GM12878 (cell line): ENCODE results near the gene RNF11. TPM values are rescaled to one million over a fixed set of nuclear protein-coding genes. Genes with fewer than 3 reads are reported as not detected.

ENCODE experiments used
- ATAC-seq: fragments of 200-7000 bp; cut with Tn5 transposase; 3 replicates; pipeline ENCODE4 v1.9.1; 2020; ENCODE audit warnings: mild to moderate bottlenecking, moderate library complexity
- BruUV-seq: library from RNA; stranded (reverse); fragments of 400-500 nt; replicated peaks from 2 replicates; lab custom pipeline; 2021; lab: Mats Ljungman, UMichigan
- CTCF ChIA-PET: fragments of 300-600 bp; sonication (Branson Sonifier 250); formaldehyde crosslinking; extraction: SDS; loops from one replicate; lab custom pipeline; 2021; ENCODE audit warnings: inconsistent platforms; lab: Yijun Ruan, JAX
- POLR2A ChIA-PET: fragments of 350-600 bp; formaldehyde crosslinking; extraction: SDS; loops from one replicate; lab custom pipeline; 2021; ENCODE audit warnings: inconsistent platforms; lab: Charles Lee
- RAD21 ChIA-PET: fragments of 300-600 bp; sonication (Branson Sonifier 250); formaldehyde crosslinking; loops from one replicate; lab custom pipeline; 2023; ENCODE audit warnings: antibody characterized with exemption; ENCODE audit not compliant: unreplicated experiment; lab: Charles Lee
- SMC1A ChIA-PET: fragments of 300-600 bp; sonication (Branson Sonifier 250); formaldehyde crosslinking; loops from one replicate; lab custom pipeline; 2023; ENCODE audit not compliant: unreplicated experiment, uncharacterized antibody; lab: Charles Lee
- DNase-seq: peaks from one replicate; pipeline ENCODE4 v3.0.0-alpha.2; 2011; ENCODE audit warnings: low read depth, low spot score
- FAIRE-seq: peaks from 3 replicates; lab custom pipeline; 2011; peaks lifted over from hg19 to GRCh38; lab: Jason Lieb, UNC
- H2AFZ ChIP-seq: 2 replicates; pipeline ENCODE4 v1.6.0; 2011; ENCODE audit warnings: low read depth, low read length, control low read depth; ENCODE audit not compliant: control insufficient read depth
- H3K27ac ChIP-seq: 2 replicates; pipeline ENCODE4 v1.5.1; 2011; ENCODE audit warnings: control low read depth; ENCODE audit not compliant: control insufficient read depth, insufficient read depth
- H3K27me3 ChIP-seq, 2 experiments: replicated peaks in 1 of 2; 2 replicates each; pipeline versions ENCODE4 v1.6.0 to v1.6.1; 2011; ENCODE audit warnings: low read length in 1 of 2; ENCODE audit not compliant: control insufficient read depth in 2 of 2, insufficient read depth in 2 of 2
- H3K36me3 ChIP-seq, 2 experiments: 2 replicates each; pipeline ENCODE4 v1.5.1; 2011; ENCODE audit warnings: low read length in 1 of 2; ENCODE audit not compliant: control insufficient read depth in 2 of 2, insufficient read depth in 2 of 2
- H3K4me1 ChIP-seq: 2 replicates; pipeline ENCODE4 v1.6.1; 2011; ENCODE audit warnings: mild to moderate bottlenecking, low read length, moderate library complexity, mixed read lengths; ENCODE audit not compliant: control insufficient read depth, insufficient read depth
- H3K4me2 ChIP-seq: 2 replicates; pipeline ENCODE4 v1.6.0; 2011; ENCODE audit warnings: control low read depth; ENCODE audit not compliant: control insufficient read depth, insufficient read depth
- H3K4me3 ChIP-seq: fragments of 200-600 bp; sonication (generic); 2 replicates; pipeline ENCODE4 v1.5.1; 2016
- H3K79me2 ChIP-seq: 2 replicates; pipeline ENCODE4 v1.6.0; 2011; ENCODE audit warnings: low read length; ENCODE audit not compliant: control insufficient read depth, insufficient read depth
- H3K9ac ChIP-seq: 2 replicates; pipeline ENCODE4 v1.8.0; 2011; ENCODE audit warnings: low read length, control low read depth, mixed read lengths; ENCODE audit not compliant: control insufficient read depth, insufficient read depth
- H3K9me3 ChIP-seq: replicated peaks from 3 replicates; pipeline ENCODE4 v1.5.1; 2011; ENCODE audit warnings: mild to moderate bottlenecking, low read length; ENCODE audit not compliant: control insufficient read depth, insufficient read depth
- H4K20me1 ChIP-seq: 2 replicates; pipeline ENCODE4 v1.6.0; 2011; ENCODE audit not compliant: control insufficient read depth, insufficient read depth
- BHLHE40 ChIP-seq, 2 experiments: fragments of 450-650 bp in 1 of 2; IDR thresholded peaks; 2 replicates each; pipeline ENCODE4 v1.6.1; 2011 to 2017; ENCODE audit warnings: low read depth in 2 of 2, borderline replicate concordance in 1 of 2, improper control_type of control experiment in 1 of 2, low read length in 1 of 2, mild to moderate bottlenecking in 1 of 2
- CREB1 ChIP-seq: IDR thresholded peaks from 2 replicates; pipeline ENCODE4 v1.6.1; 2012; ENCODE audit warnings: low read depth, mild to moderate bottlenecking, inconsistent platforms
- EED ChIP-seq: sonication (generic); IDR thresholded peaks from 2 replicates; pipeline ENCODE4 v1.6.1; 2016; ENCODE audit warnings: antibody characterized with exemption, low read depth
- FOXM1 ChIP-seq: IDR thresholded peaks from 2 replicates; pipeline ENCODE4 v1.6.1; 2012; ENCODE audit warnings: low read depth, mild to moderate bottlenecking, inconsistent platforms, low read length, moderate library complexity
- JUND ChIP-seq: IDR thresholded peaks from 2 replicates; pipeline ENCODE4 v1.6.1; 2012; ENCODE audit warnings: low read depth, mild to moderate bottlenecking, low read length, improper control_type of control experiment, moderate library complexity
- KLF5 ChIP-seq: fragments of 450-650 bp; IDR thresholded peaks from 2 replicates; pipeline ENCODE4 v1.6.1; 2014; ENCODE audit warnings: mild to moderate bottlenecking; ENCODE audit not compliant: partially characterized antibody
- LARP7 ChIP-seq: fragments of 450-650 bp; IDR thresholded peaks from 2 replicates; pipeline ENCODE4 v1.6.1; 2017; ENCODE audit warnings: mild to moderate bottlenecking
- MEF2A ChIP-seq: IDR thresholded peaks from 2 replicates; pipeline ENCODE4 v1.6.1; 2011; ENCODE audit warnings: low read depth, mild to moderate bottlenecking, low read length, moderate library complexity; ENCODE audit not compliant: insufficient read depth
- MEF2B ChIP-seq: fragments of 450-650 bp; IDR thresholded peaks from 2 replicates; pipeline ENCODE4 v1.6.1; 2018; ENCODE audit warnings: mild to moderate bottlenecking, moderate library complexity; ENCODE audit not compliant: partially characterized antibody, poor library complexity, severe bottlenecking
- MTA3 ChIP-seq: IDR thresholded peaks from 2 replicates; pipeline ENCODE4 v1.6.1; 2012; ENCODE audit warnings: low read length, inconsistent platforms, borderline replicate concordance
- MXI1 ChIP-seq: fragments of 150-350 bp; IDR thresholded peaks from 2 replicates; pipeline ENCODE4 v1.6.1; 2011; ENCODE audit warnings: low read depth, mild to moderate bottlenecking, inconsistent platforms, low read length, improper control_type of control experiment
- NBN ChIP-seq: fragments of 450-650 bp; IDR thresholded peaks from 2 replicates; pipeline ENCODE4 v1.6.1; 2016
- NR2C2 ChIP-seq: IDR thresholded peaks from 2 replicates; pipeline ENCODE4 v1.6.1; 2011; ENCODE audit warnings: borderline replicate concordance, low read depth; ENCODE audit not compliant: control insufficient read depth, insufficient read length
- POLR2AphosphoS5 ChIP-seq: IDR thresholded peaks from 2 replicates; pipeline ENCODE4 v1.6.1; 2011; ENCODE audit warnings: mild to moderate bottlenecking, low read length, inconsistent platforms
- RAD21 ChIP-seq: IDR thresholded peaks from 2 replicates; pipeline ENCODE4 v1.6.1; 2011; ENCODE audit warnings: mild to moderate bottlenecking, low read depth, low read length, moderate library complexity; ENCODE audit not compliant: insufficient read depth
- RCOR1 ChIP-seq: conservative IDR thresholded peaks from 2 replicates; pipeline ENCODE4 v1.6.1; 2012; ENCODE audit warnings: low read depth, low read length, improper control_type of control experiment
- RUNX3 ChIP-seq: IDR thresholded peaks from 2 replicates; pipeline ENCODE4 v1.6.1; 2012; ENCODE audit warnings: low read length, inconsistent platforms
- SRF ChIP-seq, 2 experiments: IDR thresholded peaks; 2 replicates each; pipeline ENCODE4 v1.6.1; 2011; ENCODE audit warnings: low read depth in 2 of 2, low read length in 2 of 2, mild to moderate bottlenecking in 1 of 2, moderate library complexity in 1 of 2
- ZBTB33 ChIP-seq: fragments of 450-650 bp; IDR thresholded peaks from 2 replicates; pipeline ENCODE4 v1.6.1; 2017; ENCODE audit warnings: mild to moderate bottlenecking
- ZSCAN29 ChIP-seq: fragments of 450-650 bp; IDR thresholded peaks from 2 replicates; pipeline ENCODE4 v1.6.1; 2017; ENCODE audit warnings: mild to moderate bottlenecking, moderate library complexity
- WGBS: methylation state at CpG from one replicate; pipeline ENCODE4 v1.1.6; 2016; ENCODE audit warnings: low lambda C conversion rate; ENCODE audit not compliant: insufficient replicate concordance, insufficient coverage; ENCODE audit errors: missing lambda C conversion rate; 5-methylcytosine and 5-hydroxymethylcytosine counted together
- in situ Hi-C: fragments of 300-500 bp; cut with MboI; formaldehyde crosslinking; loops from 9 replicates; pipeline ENCODE4 v1.14.3; 2018; ENCODE audit warnings: mixed read lengths
- intact Hi-C: fragments of 100-400 bp; cut with micrococcal nuclease; formaldehyde crosslinking; loops from one replicate; pipeline ENCODE4 v1.14.2; 2022; ENCODE audit not compliant: unreplicated experiment
- polyA plus RNA-seq, 11 experiments: library from polyadenylated mRNA; depleted of rRNA in 4 of 11; unstranded in 6 of 11; stranded (reverse) in 5 of 11; fragments of >200 nt; fragmentation: Nextera tagmentation in 4 of 11; fragmentation: Illumina TruSeq in 1 of 11; extraction: Ambion mirVana in 4 of 11; extraction: Trizol in 1 of 11; gene quantifications; 1 replicate in 1 of 11; 2 replicates in 10 of 11; pipeline versions ENCODE4 v1.2.1 to v1.2.3, GENCODE V29; 2011 to 2016; ENCODE audit warnings: inconsistent platforms in 2 of 11, missing spikeins in 2 of 11, low read depth in 1 of 11
- total RNA-seq, 4 experiments: library from RNA; depleted of rRNA in 3 of 4; stranded (reverse); fragments of >200 nt in 3 of 4; fragmentation: Illumina TruSeq in 1 of 4; extraction: Trizol in 1 of 4; gene quantifications; 2 replicates each; pipeline versions ENCODE4 v1.2.1 to v1.2.3, GENCODE V29; 2013 to 2021
- TF ChIP-seq, protein P1 (sequence below): IDR thresholded peaks from 2 replicates; pipeline ENCODE4 v1.6.1; 2012; ENCODE audit warnings: low read depth, low read length, improper control_type of control experiment

Gene RNF11
- total and polyA plus RNA-seq, 10 of the 15 experiments (the other 5 are each of a cell fraction or from before 2014, with no cell fraction given), result 9.5 to 43.6 (median 32.3) TPM

GRCh38 chr1:51301152-51301843 lies 65.2 kb downstream of the RNF11 start:
- peaks cover 62% of the 10 kb centered on the region for H3K4me1 ChIP-seq
- ChIA-PET CTCF (interaction anchor here (2.1 kb wide), 1 partner anchor 110 kb away, joined by 7 read pairs; no protein-coding TSS in a partner anchor), SMC1A (no interaction called here), POLR2A (no interaction called here), RAD21 (no interaction called here)
- no peak overlapping the region for H3K4me3 ChIP-seq
- FAIRE-seq (no peak), DNase-seq (peak; percentile 39), ATAC-seq (peak; percentile 55)
- no peaks in the 10 kb centered on the region; the same call in 2 of the 3 replicates for H3K9me3 ChIP-seq
- in situ Hi-C loops (no loop called here), intact Hi-C loops (no loop called here)
- peak overlapping the region; percentile 6; the same call in 1 of the 2 replicates for H3K4me2 ChIP-seq
- WGBS, result 80% methylated on average over 10 of the region's 10 CpGs
- no peak overlapping the region; the same call in 1 of the 2 replicates for H2AFZ ChIP-seq
- H4K20me1 ChIP-seq, result no peaks in the 10 kb centered on the region
- H3K36me3 ChIP-seq, result no peaks in the 10 kb centered on the region
- H3K27ac ChIP-seq, result peak overlapping the region; percentile 16
- H3K27me3 ChIP-seq, result no peaks in the 10 kb centered on the region; a peak in 1 of 4 replicates
- BruUV-seq, result no TSS peak
- H3K79me2 ChIP-seq, result no peaks in the 10 kb centered on the region
- H3K9ac ChIP-seq, result no peak overlapping the region
- TF ChIP-seq BHLHE40 (IDR thresholded peaks at IDR 0.05; ENCODE audit: borderline replicate concordance in 1 of 2, low read depth in 2 of 2, low read length in 1 of 2) (0 out of 4 replicates have a peak, but pooled peaks of 1 of the 2 experiments have one; percentile 24), MEF2A (no peak), MTA3 (no peak), ZSCAN29 (no peak), MEF2B (no peak), RUNX3 (peak; percentile 84), NR2C2 (no peak), NBN (no peak), CREB1 (no peak), RCOR1 (no peak), FOXM1 (no peak), KLF5 (no peak), POLR2AphosphoS5 (no peak), EED (no peak), ZBTB33 (no peak), JUND (no peak), RAD21 (no peak), SRF (IDR thresholded peaks at IDR 0.05; ENCODE audit: low read depth in 2 of 2, low read length in 2 of 2) (peak; percentile 86 to 97), LARP7 (no peak), MXI1 (no peak)
- TF ChIP-seq, protein P1, sequence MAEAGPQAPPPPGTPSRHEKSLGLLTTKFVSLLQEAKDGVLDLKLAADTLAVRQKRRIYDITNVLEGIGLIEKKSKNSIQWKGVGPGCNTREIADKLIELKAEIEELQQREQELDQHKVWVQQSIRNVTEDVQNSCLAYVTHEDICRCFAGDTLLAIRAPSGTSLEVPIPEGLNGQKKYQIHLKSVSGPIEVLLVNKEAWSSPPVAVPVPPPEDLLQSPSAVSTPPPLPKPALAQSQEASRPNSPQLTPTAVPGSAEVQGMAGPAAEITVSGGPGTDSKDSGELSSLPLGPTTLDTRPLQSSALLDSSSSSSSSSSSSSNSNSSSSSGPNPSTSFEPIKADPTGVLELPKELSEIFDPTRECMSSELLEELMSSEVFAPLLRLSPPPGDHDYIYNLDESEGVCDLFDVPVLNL, result no peak
